ENCODE measurements around the gene XRCC2.

Gene XRCC2

DNA sequence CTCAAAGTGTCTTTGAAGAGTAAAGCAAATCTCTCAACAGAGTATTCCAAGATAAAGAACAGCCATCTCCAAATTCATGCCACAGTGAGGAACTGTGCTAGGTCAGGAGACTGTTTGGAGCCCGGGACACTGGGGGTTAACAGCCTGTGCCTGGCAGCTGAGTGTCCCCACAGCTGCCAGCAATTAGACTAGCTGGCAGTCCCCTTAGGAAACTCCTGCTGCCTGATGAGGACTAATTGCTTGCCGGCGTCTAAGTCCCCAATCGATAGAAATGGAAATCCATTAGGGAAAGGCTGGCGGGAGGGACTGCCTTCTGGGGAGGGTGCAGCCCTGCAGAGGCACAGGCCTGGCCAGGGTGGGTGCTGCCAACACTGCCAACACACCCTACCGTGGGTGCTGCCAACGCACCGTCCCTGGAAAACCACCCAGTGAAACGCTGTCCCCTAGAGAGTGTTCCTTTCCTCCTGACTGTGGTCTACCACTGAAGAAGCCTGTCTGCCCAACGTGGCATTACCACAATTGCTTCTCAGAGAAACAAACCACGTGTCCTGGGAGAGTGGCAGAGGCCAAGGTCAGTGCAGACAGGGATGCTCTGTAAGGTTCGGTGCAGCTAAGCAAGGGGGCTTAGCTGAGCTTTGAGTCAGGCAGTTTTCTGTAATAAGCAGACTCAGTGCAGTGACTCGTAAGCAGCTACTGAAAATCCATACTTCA is 60.8 kb downstream of the XRCC2 start:
- DNase-seq (ENCODE audit: low read depth in 2 of 2) = no peak

DNA sequence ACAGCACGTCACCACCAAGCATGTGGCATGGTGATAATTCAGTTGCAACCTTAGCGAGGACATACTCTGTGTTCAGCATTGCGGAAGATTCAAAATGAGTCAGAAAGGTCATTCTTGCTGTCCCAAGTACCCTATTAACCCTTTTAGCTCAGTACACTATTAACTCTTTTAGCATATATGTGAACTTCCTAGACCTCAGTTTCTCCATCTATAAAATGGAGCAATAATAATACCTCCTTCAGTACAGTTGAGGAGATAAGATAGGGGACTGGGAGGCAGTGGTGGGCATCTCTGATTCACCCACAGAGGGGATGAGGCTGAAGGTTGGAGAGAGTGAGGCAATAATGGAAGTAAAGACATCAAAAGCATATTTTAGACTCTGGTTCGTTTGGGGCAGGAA is 67.3 kb downstream of the XRCC2 start:
- no peak for DNase-seq (ENCODE audit: low read depth in 2 of 2)

DNA sequence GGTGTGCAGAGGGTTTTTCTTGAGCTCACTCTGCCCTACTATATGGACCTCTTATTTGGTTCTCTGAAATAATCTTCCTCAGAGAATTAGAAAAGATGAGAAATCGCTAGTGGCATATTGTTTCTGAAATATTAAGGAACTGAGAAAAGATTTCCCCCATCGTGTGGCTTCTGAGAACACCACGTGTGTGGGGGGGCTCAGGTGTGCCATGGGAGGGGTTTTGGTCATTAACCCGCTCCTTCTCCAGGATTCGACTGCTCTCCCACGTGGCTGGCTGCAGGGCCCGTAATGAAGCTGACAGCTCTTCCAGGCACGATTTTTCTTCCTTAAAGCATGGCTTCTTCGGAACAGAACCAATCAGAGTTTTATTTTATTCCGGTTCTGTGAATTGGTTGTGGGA is 67.7 kb downstream of the XRCC2 start:
- DNase-seq (ENCODE audit: low read depth in 2 of 2) = no peak

DNA sequence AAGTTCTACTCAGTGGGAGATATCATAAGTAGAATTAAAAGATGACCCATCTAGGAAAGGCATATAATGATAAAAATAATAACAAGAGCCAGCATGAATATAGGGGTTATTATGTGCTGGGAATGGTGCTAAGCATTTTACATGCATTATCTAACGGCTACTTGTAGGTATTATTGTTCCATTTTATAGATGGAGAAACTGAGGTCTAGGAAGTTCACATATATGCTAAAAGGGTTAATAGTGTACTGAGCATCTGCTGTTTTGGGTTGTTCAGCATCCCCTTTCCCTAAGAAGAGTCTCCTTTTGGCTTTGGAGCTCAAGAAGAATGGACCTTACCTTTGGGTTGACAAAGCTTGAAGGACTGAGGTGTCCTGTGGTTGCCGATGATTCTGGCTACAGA is 68.9 kb downstream of the XRCC2 start:
- no peak for DNase-seq (ENCODE audit: low read depth in 2 of 2)

DNA sequence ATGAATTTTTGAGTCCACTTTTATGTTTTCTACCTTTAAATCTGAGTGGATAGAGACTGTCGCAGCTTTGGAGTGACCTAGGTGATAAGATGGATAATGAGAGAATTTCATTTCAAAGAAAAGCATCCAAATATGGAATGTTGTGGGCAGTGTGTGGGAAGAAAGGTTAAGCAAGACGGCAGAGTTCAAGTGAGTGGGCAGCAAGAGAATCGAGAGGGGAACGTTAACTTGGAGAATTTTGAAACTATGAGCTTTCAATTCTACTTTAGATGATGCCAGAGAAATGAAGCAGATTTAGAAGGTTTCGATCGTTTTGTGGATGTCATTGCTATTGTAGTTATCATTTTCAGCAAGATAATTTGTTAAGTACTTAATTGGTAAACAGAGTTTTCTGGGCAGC is 73.0 kb downstream of the XRCC2 start:
- no peak for DNase-seq (ENCODE audit: low read depth in 2 of 2)

DNA sequence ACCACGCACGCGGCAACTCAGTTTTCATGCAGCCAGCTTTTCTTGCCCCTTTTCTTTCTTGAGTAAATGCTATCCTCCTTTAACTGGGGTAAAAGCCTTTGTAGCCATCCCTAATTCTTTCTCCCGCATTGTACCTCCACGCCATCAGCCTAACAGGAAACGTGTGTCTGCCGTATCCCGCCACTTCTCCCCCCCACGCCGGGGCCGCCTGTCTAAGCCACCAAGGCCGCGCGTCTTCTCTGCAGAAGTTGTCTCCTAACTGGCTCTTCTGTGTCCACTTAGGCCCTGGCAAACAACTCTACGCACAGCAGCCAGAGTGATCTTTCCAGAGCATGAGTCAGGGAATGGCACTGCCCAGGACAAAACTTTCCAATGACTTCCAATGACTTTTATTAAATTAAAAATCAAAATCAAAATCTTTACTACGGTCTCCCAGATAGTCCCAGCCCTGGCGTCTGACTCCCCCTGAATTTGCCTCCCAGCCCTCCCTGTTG is 74.6 kb downstream of the XRCC2 start:
- no peak for DNase-seq (ENCODE audit: low read depth in 2 of 2)

DNA sequence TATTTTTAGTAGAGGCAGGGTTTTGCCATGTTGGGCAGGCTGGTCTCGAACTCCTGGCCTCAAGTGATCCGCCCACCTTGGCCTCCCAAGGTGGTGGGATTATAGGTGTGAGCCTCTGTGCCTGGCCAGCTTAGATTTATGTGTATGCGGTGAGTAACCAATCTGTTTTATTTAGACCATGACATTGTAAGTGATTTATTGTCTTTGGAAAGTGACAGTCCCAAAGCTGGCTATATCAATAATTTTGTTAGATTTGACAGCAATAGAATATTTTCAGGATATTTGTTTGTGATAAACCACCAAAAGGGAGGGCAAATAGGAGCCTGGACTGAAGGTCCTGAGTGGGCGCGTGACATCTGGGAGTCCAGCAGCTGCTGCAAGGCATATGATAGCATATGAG is 75.7 kb downstream of the XRCC2 start:
- no peak for DNase-seq (ENCODE audit: low read depth in 2 of 2)

DNA sequence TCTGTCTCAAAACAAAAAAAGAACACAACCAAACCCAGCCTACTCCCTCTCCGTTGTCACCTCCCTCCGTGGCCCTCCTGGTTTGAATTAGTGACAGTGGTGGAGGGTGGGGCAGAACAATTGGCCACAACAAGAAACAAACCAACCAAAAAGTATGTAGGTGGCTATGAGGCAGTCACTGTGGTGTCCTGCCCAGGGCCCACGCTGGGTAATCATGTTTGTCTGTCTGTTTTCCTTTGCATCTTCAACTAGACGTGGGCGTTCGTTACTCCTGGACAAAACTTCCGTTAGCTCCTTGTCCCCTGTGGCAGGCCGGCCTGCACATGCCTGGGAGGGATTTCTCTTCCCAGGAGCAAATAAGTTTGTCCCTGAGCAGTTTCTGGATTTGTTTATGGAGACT is 78.4 kb downstream of the XRCC2 start:
- no peak for DNase-seq (ENCODE audit: low read depth in 2 of 2)

DNA sequence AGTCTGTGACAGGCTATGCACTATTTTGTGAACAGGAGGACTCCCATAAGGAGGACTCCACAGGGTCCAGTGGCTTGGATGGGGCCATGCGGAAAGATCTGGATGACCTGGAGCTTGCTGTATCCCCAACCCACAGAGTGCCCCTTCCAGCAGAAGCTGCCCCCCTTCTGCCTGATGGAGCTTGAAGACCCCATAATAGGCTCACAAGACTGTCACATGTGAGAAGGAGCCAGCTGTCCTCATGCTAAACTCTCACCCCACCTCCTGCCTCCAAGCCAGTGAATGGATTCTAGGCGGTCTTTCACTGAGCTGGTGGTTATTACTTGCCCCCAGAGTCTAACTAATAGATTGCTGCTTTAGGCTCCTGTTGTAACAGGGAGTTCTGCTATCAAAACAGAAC is 79.1 kb downstream of the XRCC2 start:
- no peak for DNase-seq (ENCODE audit: low read depth in 2 of 2)
